HEK293 (cell line): ENCODE data around the gene LEF1.

Experiments used
- CTCF ChIA-PET: fragments of 350-600 bp; formaldehyde crosslinking; extraction: SDS; loops from one replicate; lab custom pipeline; 2021; ENCODE audit warnings: antibody characterized with exemption; lab: Yijun Ruan, JAX
- POLR2A ChIA-PET: fragments of 300-600 bp; formaldehyde crosslinking; extraction: SDS; loops from one replicate; lab custom pipeline; 2020; ENCODE audit warnings: antibody characterized with exemption, inconsistent platforms; lab: Yijun Ruan, JAX
- H3K27ac ChIP-seq: fragments of 200-500 bp; sonication (Bioruptor generic); 2 replicates; pipeline ENCODE4 v1.5.1; 2014; ENCODE audit warnings: low read depth, low read length, control low read depth, inconsistent platforms; ENCODE audit errors: extremely low read depth
- H3K36me3 ChIP-seq, 2 experiments: fragments of 200-500 bp in 1 of 2; sonication (Bioruptor generic) in 1 of 2; 1 replicate in 1 of 2; 2 replicates in 1 of 2; pipeline ENCODE4 v1.5.1; 2014 to 2017; ENCODE audit warnings: inconsistent platforms in 2 of 2, low read length in 2 of 2; ENCODE audit not compliant: control insufficient read depth in 2 of 2, insufficient read depth in 1 of 2
- H3K4me1 ChIP-seq: fragments of 200-500 bp; sonication (Bioruptor generic); 2 replicates; pipeline ENCODE4 v1.5.1; 2014; ENCODE audit warnings: mild to moderate bottlenecking, low read length, inconsistent platforms; ENCODE audit not compliant: control insufficient read depth, insufficient read depth
- H3K4me3 ChIP-seq: 2 replicates; pipeline ENCODE4 v1.5.1; 2011; ENCODE audit warnings: low read depth, mild to moderate bottlenecking, control low read depth, low read length, moderate library complexity
- H3K9me3 ChIP-seq: fragments of 200-500 bp; sonication (Bioruptor generic); 2 replicates; pipeline ENCODE4 v1.5.1; 2014; ENCODE audit warnings: low read depth, low read length, inconsistent platforms; ENCODE audit not compliant: control insufficient read depth, insufficient read depth
- EGR2 ChIP-seq: fragments of 450-650 bp; formaldehyde crosslinking; IDR thresholded peaks from 2 replicates; pipeline ENCODE4 v1.5.1; 2016; ENCODE audit warnings: low read depth, missing biosample characterization, missing genetic modification characterization
- GLI4 ChIP-seq: fragments of 450-650 bp; formaldehyde crosslinking; IDR thresholded peaks from 2 replicates; pipeline ENCODE4 v1.5.1; 2016; ENCODE audit warnings: missing biosample characterization, missing genetic modification characterization
- HOXD13 ChIP-seq: sonication (generic); formaldehyde crosslinking; IDR thresholded peaks from 2 replicates; pipeline ENCODE4 v1.8.0; 2022; ENCODE audit warnings: missing genetic modification reagents, borderline replicate concordance
- IKZF3 ChIP-seq: fragments of 450-650 bp; IDR thresholded peaks from 2 replicates; pipeline ENCODE4 v1.5.0; 2018; ENCODE audit warnings: missing biosample characterization, mild to moderate bottlenecking, missing genetic modification characterization, moderate library complexity
- KLF1 ChIP-seq: fragments of 450-650 bp; formaldehyde crosslinking; IDR thresholded peaks from 2 replicates; pipeline ENCODE4 v1.5.1; 2016; ENCODE audit warnings: missing biosample characterization, missing genetic modification characterization
- REPIN1 ChIP-seq: fragments of 450-650 bp; formaldehyde crosslinking; IDR thresholded peaks from 2 replicates; pipeline ENCODE4 v1.5.1; 2017; ENCODE audit warnings: missing biosample characterization, missing genetic modification characterization, low read depth
- SCRT1 ChIP-seq: fragments of 450-650 bp; formaldehyde crosslinking; IDR thresholded peaks from 2 replicates; pipeline ENCODE4 v1.5.1; 2016; ENCODE audit warnings: missing biosample characterization, missing genetic modification characterization, borderline replicate concordance
- YY2 ChIP-seq: fragments of 450-650 bp; formaldehyde crosslinking; IDR thresholded peaks from 2 replicates; pipeline ENCODE4 v1.5.1; 2016; ENCODE audit warnings: missing biosample characterization, missing genetic modification characterization
- ZBTB17 ChIP-seq: fragments of 450-650 bp; formaldehyde crosslinking; IDR thresholded peaks from 2 replicates; pipeline ENCODE4 v1.5.1; 2016; ENCODE audit warnings: missing biosample characterization, missing genetic modification characterization
- ZFP69B ChIP-seq: fragments of 450-650 bp; formaldehyde crosslinking; IDR thresholded peaks from 2 replicates; pipeline ENCODE4 v1.5.1; 2016; ENCODE audit warnings: missing biosample characterization, missing genetic modification characterization
- ZNF302 ChIP-seq: fragments of 450-650 bp; formaldehyde crosslinking; IDR thresholded peaks from 2 replicates; pipeline ENCODE4 v1.5.1; 2016; ENCODE audit warnings: missing biosample characterization, missing genetic modification characterization, low read depth
- ZNF311 ChIP-seq: fragments of 450-650 bp; formaldehyde crosslinking; IDR thresholded peaks from 2 replicates; pipeline ENCODE4 v1.5.1; 2017; ENCODE audit warnings: missing biosample characterization, missing genetic modification characterization, borderline replicate concordance
- ZNF341 ChIP-seq: fragments of 450-650 bp; formaldehyde crosslinking; IDR thresholded peaks from 2 replicates; pipeline ENCODE4; 2016; ENCODE audit warnings: low read depth, missing biosample characterization, missing genetic modification characterization
- ZNF404 ChIP-seq: fragments of 450-650 bp; formaldehyde crosslinking; IDR thresholded peaks from 2 replicates; pipeline ENCODE4 v1.5.1; 2017; ENCODE audit warnings: missing biosample characterization, missing genetic modification characterization
- ZNF513 ChIP-seq: fragments of 450-650 bp; IDR thresholded peaks from 2 replicates; pipeline ENCODE4 v1.5.1; 2018; ENCODE audit warnings: missing biosample characterization, missing genetic modification characterization
- ZNF548 ChIP-seq: fragments of 450-650 bp; formaldehyde crosslinking; IDR thresholded peaks from 2 replicates; pipeline ENCODE4 v1.5.1; 2016; ENCODE audit warnings: missing biosample characterization, missing genetic modification characterization
- ZNF558 ChIP-seq: fragments of 450-650 bp; formaldehyde crosslinking; IDR thresholded peaks from 2 replicates; pipeline ENCODE4 v1.5.1; 2016; ENCODE audit warnings: missing biosample characterization, missing genetic modification characterization
- ZNF580 ChIP-seq: fragments of 450-650 bp; formaldehyde crosslinking; IDR thresholded peaks from 2 replicates; pipeline ENCODE4 v1.5.1; 2016; ENCODE audit warnings: missing biosample characterization, missing genetic modification characterization
- ZNF585B ChIP-seq: fragments of 450-650 bp; formaldehyde crosslinking; IDR thresholded peaks from 2 replicates; pipeline ENCODE4 v1.5.1; 2016; ENCODE audit warnings: missing biosample characterization, missing genetic modification characterization
- ZNF600 ChIP-seq: fragments of 450-650 bp; formaldehyde crosslinking; IDR thresholded peaks from 2 replicates; pipeline ENCODE4 v1.5.1; 2016; ENCODE audit warnings: missing biosample characterization, missing genetic modification characterization
- ZNF626 ChIP-seq: fragments of 450-650 bp; sonication (Bioruptor Pico); formaldehyde crosslinking; IDR thresholded peaks from 2 replicates; pipeline ENCODE4 v1.5.1; 2018; ENCODE audit warnings: missing biosample characterization, missing genetic modification characterization, inconsistent platforms
- ZNF645 ChIP-seq: fragments of 450-650 bp; formaldehyde crosslinking; IDR thresholded peaks from 2 replicates; pipeline ENCODE4; 2016; ENCODE audit warnings: missing biosample characterization, missing genetic modification characterization
- ZNF670 ChIP-seq: fragments of 450-650 bp; formaldehyde crosslinking; IDR thresholded peaks from 2 replicates; pipeline ENCODE4 v1.5.1; 2016; ENCODE audit warnings: missing biosample characterization, missing genetic modification characterization, low read depth
- ZNF792 ChIP-seq: fragments of 450-650 bp; formaldehyde crosslinking; IDR thresholded peaks from 2 replicates; pipeline ENCODE4 v1.5.1; 2016; ENCODE audit warnings: missing biosample characterization, missing genetic modification characterization
- ZNF837 ChIP-seq: fragments of 450-650 bp; formaldehyde crosslinking; IDR thresholded peaks from 2 replicates; pipeline ENCODE4 v1.5.1; 2016; ENCODE audit warnings: missing biosample characterization, missing genetic modification characterization

Gene LEF1

GRCh38 chr4:108045687-108046024 is 123.1 kb downstream of the LEF1 start:
- no peak overlapping the region for H3K4me3 ChIP-seq
- TF ChIP-seq ZNF837 (tag by site-specific recombination) (no peak), ZNF404 (no peak), GLI4 (tag by site-specific recombination) (no peak), ZNF670 (tag by site-specific recombination) (no peak), ZNF580 (no peak), ZNF558 (tag by site-specific recombination) (no peak), EGR2 (tag by site-specific recombination) (no peak), KLF1 (tag by site-specific recombination) (no peak), HOXD13 (no peak), REPIN1 (tag by site-specific recombination) (no peak), SCRT1 (tag by site-specific recombination) (no peak)
- H3K27ac ChIP-seq, result no peak overlapping the region
- H3K4me1 ChIP-seq, result no peaks in the 10 kb centered on the region
- POLR2A ChIA-PET, result no interaction called here
- H3K9me3 ChIP-seq, result no peaks in the 10 kb centered on the region
- CTCF ChIA-PET, result no interaction called here
- peaks cover 0 to 19% of the 10 kb centered on the region in 2 experiments; a peak in 1 of 3 replicates for H3K36me3 ChIP-seq

- TF ChIP-seq SCRT1 (tag by site-specific recombination) (no peak), YY2 (tag by site-specific recombination) (no peak), ZNF600 (tag by site-specific recombination) (no peak), ZNF626 (no peak), ZNF548 (tag by site-specific recombination) (no peak), ZNF645 (tag by site-specific recombination) (no peak), ZNF585B (tag by site-specific recombination) (no peak), ZNF792 (no peak), ZNF311 (no peak), IKZF3 (tag by site-specific recombination) (no peak), ZFP69B (tag by site-specific recombination) (no peak), ZNF302 (no peak), ZNF341 (tag by site-specific recombination) (no peak), ZNF513 (tag by site-specific recombination) (no peak), ZBTB17 (no peak)
- TF ChIP-seq, all 188 proteins: peak for 0
- peaks cover 0 to 19% of the 10 kb centered on the region in 2 experiments; a peak in 1 of 3 replicates for H3K36me3 ChIP-seq
- no peaks in the 10 kb centered on the region for H3K4me1 ChIP-seq
- no peaks in the 10 kb centered on the region for H3K9me3 ChIP-seq
- H3K4me3 ChIP-seq, result no peak overlapping the region
- ChIA-PET CTCF (interaction anchor here (0.7 kb wide), 1 partner anchor 475 kb away, joined by 3 read pairs; no protein-coding TSS in a partner anchor), POLR2A (no interaction called here)
- H3K27ac ChIP-seq, result no peak overlapping the region
Measured at GRCh38 chr4:108044951-108045686, 123.6 kb downstream of the LEF1 start.
